ENCODE results near the gene RPS6KA2.
"Not testable (repeated sequence)": the region's sequence is repeated elsewhere in the genome, so short reads cannot be mapped to it uniquely, and the experiment has no call there.

RPS6KA2 gene

GRCh38 chr6:166411271-166411670 lies 215.8 kb downstream of the RPS6KA2 start:
- no peak for DNase-seq

- no peak for DNase-seq
These were observed 216.6 kb downstream of the RPS6KA2 start for GRCh38 chr6:166410426-166410935.

- no peak for DNase-seq
These were observed 217.9 kb downstream of the RPS6KA2 start for GRCh38 chr6:166408936-166409755.

- DNase-seq = peak; percentile 39
These were observed 220.9 kb downstream of the RPS6KA2 start for GRCh38 chr6:166406197-166406596.

GRCh38 chr6:166405386-166405785 lies 221.7 kb downstream of the RPS6KA2 start:
- no peak for DNase-seq

- no peak for DNase-seq
These were observed 224.3 kb downstream of the RPS6KA2 start for GRCh38 chr6:166402582-166403277.

GRCh38 chr6:166400649-166401250 lies 226.3 kb downstream of the RPS6KA2 start:
- DNase-seq = peak; percentile 82

- DNase-seq = no peak
These were observed 226.9 kb downstream of the RPS6KA2 start for GRCh38 chr6:166400181-166400580.

GRCh38 chr6:166398348-166398747 lies 228.7 kb downstream of the RPS6KA2 start:
- DNase-seq = no peak

- DNase-seq = no peak
These were observed 229.2 kb downstream of the RPS6KA2 start for GRCh38 chr6:166397849-166398248.

- DNase-seq = no peak
These were observed 231.3 kb downstream of the RPS6KA2 start for GRCh38 chr6:166395778-166396177.

- no peak for DNase-seq
These were observed 231.7 kb downstream of the RPS6KA2 start for GRCh38 chr6:166395351-166395750.

GRCh38 chr6:166394036-166394892 lies 232.8 kb downstream of the RPS6KA2 start:
- DNase-seq = no peak

GRCh38 chr6:166393535-166393823 lies 233.6 kb downstream of the RPS6KA2 start:
- peak; percentile 19 for DNase-seq

- DNase-seq = not testable (repeated sequence)
These were observed 234.1 kb downstream of the RPS6KA2 start for GRCh38 chr6:166392755-166393534.

GRCh38 chr6:166389119-166389518 lies 237.9 kb downstream of the RPS6KA2 start:
- DNase-seq = no peak

- no peak for DNase-seq
These were observed 238.6 kb downstream of the RPS6KA2 start for GRCh38 chr6:166388290-166389004.

GRCh38 chr6:166387642-166388289 lies 239.3 kb downstream of the RPS6KA2 start:
- peak; percentile 42 for DNase-seq

- DNase-seq = not testable (repeated sequence)
These were observed 240.0 kb downstream of the RPS6KA2 start for GRCh38 chr6:166387098-166387497.

- no peak for DNase-seq
These were observed 240.9 kb downstream of the RPS6KA2 start for GRCh38 chr6:166386111-166386510.
